ENCODE measurements around the gene SPO11.

Gene SPO11

GRCh38 chr20:57378646-57379262 lies 49.2 kb downstream of the SPO11 start:
- peak overlapping the region; percentile 23; the same call in 1 of the 2 replicates for H3K27ac ChIP-seq
- no peak for TF ChIP-seq CTCF (conservative IDR thresholded peaks at IDR 0.05)

- H3K27ac ChIP-seq, result peak overlapping the region; percentile 23; the same call in 1 of the 2 replicates
- TF ChIP-seq CTCF (conservative IDR thresholded peaks at IDR 0.05), result no peak
Observed at GRCh38 chr20:57379263-57379647, 49.7 kb downstream of the SPO11 start.

- TF ChIP-seq CTCF (conservative IDR thresholded peaks at IDR 0.05), result no peak
- no peak overlapping the region; the same call in 1 of the 2 replicates for H3K27ac ChIP-seq
Observed at GRCh38 chr20:57380081-57380750, 50.6 kb downstream of the SPO11 start.

GRCh38 chr20:57381596-57382503 lies 52.2 kb downstream of the SPO11 start:
- peak; percentile 98 for TF ChIP-seq CTCF (conservative IDR thresholded peaks at IDR 0.05)
- no peak overlapping the region for H3K27ac ChIP-seq

- no peak overlapping the region for H3K27ac ChIP-seq
- no peak for TF ChIP-seq CTCF (conservative IDR thresholded peaks at IDR 0.05)
Observed at GRCh38 chr20:57382516-57382915, 52.9 kb downstream of the SPO11 start.

GRCh38 chr20:57383447-57384347 lies 54.1 kb downstream of the SPO11 start:
- H3K27ac ChIP-seq, result no peak overlapping the region
- TF ChIP-seq CTCF (conservative IDR thresholded peaks at IDR 0.05), result no peak

Measured in VCaP (cell line).